Measurements from ENCODE around the gene AFF1.

GRCh38 chr4:86942185-86942666 is 7.4 kb downstream of the AFF1 start:
- TF ChIP-seq TAF1 (IDR thresholded peaks at IDR 0.05; ENCODE audit: low read depth) (no peak), REST (IDR thresholded peaks at IDR 0.05; ENCODE audit: low read depth) (no peak), EP300 (IDR thresholded peaks at IDR 0.05; ENCODE audit: borderline replicate concordance) (no peak), FOXM1 (IDR thresholded peaks at IDR 0.05; ENCODE audit: borderline replicate concordance, low read depth) (no peak), NFIC (IDR thresholded peaks at IDR 0.05) (no peak), YY1 (IDR thresholded peaks at IDR 0.05; ENCODE audit: low read depth) (no peak), TEAD4 (IDR thresholded peaks at IDR 0.05) (no peak), CREB1 (IDR thresholded peaks at IDR 0.05; ENCODE audit: low read depth) (no peak), MAX (IDR thresholded peaks at IDR 0.05) (no peak), TCF12 (IDR thresholded peaks at IDR 0.05; ENCODE audit: low read depth) (no peak), CEBPB (IDR thresholded peaks at IDR 0.05) (no peak), RAD21 (IDR thresholded peaks at IDR 0.05; ENCODE audit: low read depth) (no peak), USF1 (IDR thresholded peaks at IDR 0.05) (no peak)
